SK-N-SH (cell line): ENCODE data around the gene UBE3C. TPM values are rescaled to one million over a fixed set of nuclear protein-coding genes. Genes with fewer than 3 reads are reported as not detected.
"Not testable (repeated sequence)": the region's sequence is repeated elsewhere in the genome, so short reads cannot be mapped to it uniquely, and the experiment has no call there.

Source experiments
- CTCF ChIA-PET: fragments of 300-600, 350-600 bp; formaldehyde crosslinking; extraction: SDS; loops from one replicate; lab custom pipeline; 2021; lab: Yijun Ruan, JAX
- POLR2A ChIA-PET: fragments of 350-600 bp; sonication (Branson Sonifier 250); formaldehyde crosslinking; extraction: SDS; loops from one replicate; lab custom pipeline; 2020; ENCODE audit warnings: antibody characterized with exemption, inconsistent platforms; lab: Yijun Ruan, JAX
- DNase-seq: peaks from one replicate; pipeline ENCODE4 v3.0.0; 2012
- H2AFZ ChIP-seq: fragments of 200-600 bp; sonication (generic); 2 replicates; pipeline ENCODE4 v1.8.1; 2016; ENCODE audit warnings: antibody characterized with exemption, mild to moderate bottlenecking, low read depth
- H3F3A ChIP-seq: fragments of 200-600 bp; sonication (generic); replicated peaks from 2 replicates; pipeline ENCODE3; 2016; ENCODE audit warnings: antibody characterized with exemption, mild to moderate bottlenecking; ENCODE audit not compliant: insufficient read depth
- H3K27ac ChIP-seq, 2 experiments: fragments of 200-500 bp in 1 of 2; fragments of 200-600 bp in 1 of 2; sonication (Bioruptor generic) in 1 of 2; sonication (generic), shearing (Covaris generic) in 1 of 2; 2 replicates each; pipeline versions ENCODE4 v1.5.1 to v1.6.1; 2014 to 2016; ENCODE audit warnings: low read depth in 2 of 2, inconsistent platforms in 1 of 2, low read length in 1 of 2, mild to moderate bottlenecking in 1 of 2, mixed read lengths in 1 of 2
- H3K27me3 ChIP-seq: fragments of 200-600 bp; sonication (generic), shearing (Covaris generic); 2 replicates; pipeline ENCODE4 v1.6.1; 2016; ENCODE audit warnings: mixed run types; ENCODE audit not compliant: insufficient read depth
- H3K36me3 ChIP-seq, 2 experiments: fragments of 200-500 bp in 1 of 2; fragments of 200-600 bp in 1 of 2; sonication (Bioruptor generic) in 1 of 2; sonication (generic) in 1 of 2; replicated peaks in 1 of 2; 2 replicates each; pipeline versions ENCODE3 to v1.5.1; 2014 to 2016; ENCODE audit warnings: low read length in 1 of 2, mild to moderate bottlenecking in 1 of 2; ENCODE audit not compliant: insufficient read depth in 2 of 2, control insufficient read depth in 1 of 2
- H3K4me1 ChIP-seq, 2 experiments: fragments of 200-500 bp in 1 of 2; fragments of 200-600 bp in 1 of 2; sonication (Bioruptor generic) in 1 of 2; sonication (generic), shearing (Covaris generic) in 1 of 2; 2 replicates each; pipeline versions ENCODE4 v1.5.1 to v1.6.1; 2014 to 2016; ENCODE audit warnings: low read depth in 1 of 2, low read length in 1 of 2, mixed run types in 1 of 2; ENCODE audit not compliant: insufficient read depth in 2 of 2, control insufficient read depth in 1 of 2
- H3K4me2 ChIP-seq: fragments of 200-600 bp; sonication (generic), shearing (Covaris generic); 2 replicates; pipeline ENCODE4 v1.6.1; 2017; ENCODE audit warnings: mixed run types
- H3K4me3 ChIP-seq, 2 experiments: fragments of 200-500 bp in 1 of 2; fragments of 200-600 bp in 1 of 2; sonication (Bioruptor generic) in 1 of 2; sonication (generic), shearing (Covaris generic) in 1 of 2; 2 replicates each; pipeline versions ENCODE4 v1.5.1 to v1.8.1; 2014 to 2016; ENCODE audit warnings: low read depth in 2 of 2, inconsistent platforms in 1 of 2, low read length in 1 of 2, mild to moderate bottlenecking in 1 of 2, mixed read lengths in 1 of 2, moderate library complexity in 1 of 2
- H3K79me2 ChIP-seq: fragments of 200-600 bp; sonication (generic); 2 replicates; pipeline ENCODE4 v1.8.1; 2017; ENCODE audit warnings: mild to moderate bottlenecking; ENCODE audit not compliant: insufficient read depth
- H3K9ac ChIP-seq: fragments of 200-600 bp; sonication (generic); 2 replicates; pipeline ENCODE4 v1.6.1; 2017; ENCODE audit warnings: mixed run types
- H3K9me2 ChIP-seq: fragments of 200-600 bp; sonication (generic); 2 replicates; pipeline ENCODE4 v1.6.1; 2017; ENCODE audit warnings: mixed run types
- H3K9me3 ChIP-seq: fragments of 200-600 bp; sonication (generic); 2 replicates; pipeline ENCODE4 v1.6.1; 2017; ENCODE audit warnings: mixed run types, mild to moderate bottlenecking, moderate library complexity
- H4K20me1 ChIP-seq: fragments of 200-600 bp; sonication (generic); 2 replicates; pipeline ENCODE4 v1.6.1; 2017; ENCODE audit warnings: mild to moderate bottlenecking, mixed run types; ENCODE audit not compliant: insufficient read depth
- CHD2 ChIP-seq: fragments of 150-350 bp; IDR thresholded peaks from 2 replicates; pipeline ENCODE4 v1.6.1; 2018; ENCODE audit warnings: low read length; ENCODE audit not compliant: partially characterized antibody
- CTCF ChIP-seq: fragments of 200-600 bp; sonication (generic); IDR thresholded peaks from 2 replicates; pipeline ENCODE4 v1.6.1; 2017; ENCODE audit warnings: antibody characterized with exemption, mild to moderate bottlenecking, moderate library complexity
- ELF1 ChIP-seq: IDR thresholded peaks from 2 replicates; pipeline ENCODE4 v1.4.0; 2012
- EP300 ChIP-seq, 2 experiments: IDR thresholded peaks; 2 replicates each; pipeline versions ENCODE4 v1.4.0 to v1.6.1; 2012; ENCODE audit warnings: borderline replicate concordance in 1 of 2, low read depth in 1 of 2, low read length in 1 of 2
- FOSL2 ChIP-seq: IDR thresholded peaks from 2 replicates; pipeline ENCODE4 v1.4.0; 2012; ENCODE audit warnings: low read depth, mild to moderate bottlenecking, moderate library complexity, borderline replicate concordance
- GABPA ChIP-seq: IDR thresholded peaks from 2 replicates; pipeline ENCODE4 v1.4.0; 2012; ENCODE audit warnings: low read depth, mild to moderate bottlenecking
- JUND ChIP-seq: IDR thresholded peaks from 2 replicates; pipeline ENCODE4 v1.4.0; 2012
- MEF2A ChIP-seq: IDR thresholded peaks from 2 replicates; pipeline ENCODE4 v1.4.0; 2012; ENCODE audit warnings: low read depth, borderline replicate concordance
- MXI1 ChIP-seq: IDR thresholded peaks from 2 replicates; pipeline ENCODE4 v1.6.1; 2012; ENCODE audit warnings: mild to moderate bottlenecking, low read depth, low read length, improper control_type of control experiment
- NFIC ChIP-seq: IDR thresholded peaks from 2 replicates; pipeline ENCODE4 v1.4.0; 2012; ENCODE audit warnings: borderline replicate concordance
- NRF1 ChIP-seq: IDR thresholded peaks from 2 replicates; pipeline ENCODE4 v1.6.1; 2012; ENCODE audit warnings: low read depth, mild to moderate bottlenecking, low read length
- RAD21 ChIP-seq: IDR thresholded peaks from 2 replicates; pipeline ENCODE4 v1.6.1; 2012; ENCODE audit warnings: mild to moderate bottlenecking, low read length
- RCOR1 ChIP-seq: fragments of 150-350 bp; IDR thresholded peaks from 2 replicates; pipeline ENCODE4 v1.6.1; 2017; ENCODE audit warnings: antibody characterized with exemption, low read length
- RFX5 ChIP-seq: IDR thresholded peaks from 2 replicates; pipeline ENCODE4 v1.6.1; 2012; ENCODE audit warnings: mild to moderate bottlenecking, improper control_type of control experiment, low read length
- SMC3 ChIP-seq: IDR thresholded peaks from 2 replicates; pipeline ENCODE4 v1.6.1; 2012; ENCODE audit warnings: low read depth, low read length, improper control_type of control experiment
- TAF1 ChIP-seq: IDR thresholded peaks from 2 replicates; pipeline ENCODE4 v1.6.1; 2012; ENCODE audit warnings: low read depth, mild to moderate bottlenecking, low read length, moderate library complexity, borderline replicate concordance
- TEAD4 ChIP-seq: IDR thresholded peaks from 2 replicates; pipeline ENCODE4 v1.4.0; 2012; ENCODE audit warnings: mild to moderate bottlenecking, borderline replicate concordance; ENCODE audit not compliant: insufficient read depth
- USF1 ChIP-seq: IDR thresholded peaks from 2 replicates; pipeline ENCODE4 v1.4.0; 2012; ENCODE audit warnings: low read depth, borderline replicate concordance
- USF2 ChIP-seq: fragments of 150-350 bp; IDR thresholded peaks from 2 replicates; pipeline ENCODE4 v1.6.1; 2017; ENCODE audit warnings: antibody characterized with exemption, low read length, low read depth, borderline replicate concordance
- WGBS: methylation state at CpG from one replicate; pipeline ENCODE4 v1.1.6; 2017; ENCODE audit warnings: low lambda C conversion rate; 5-methylcytosine and 5-hydroxymethylcytosine counted together
- polyA plus RNA-seq, 3 experiments: library from polyadenylated mRNA; depleted of rRNA; stranded (reverse); fragments of >200 nt; gene quantifications; 2 replicates each; pipeline ENCODE4 v1.2.3, GENCODE V29; 2012
- TF ChIP-seq, protein P1 (sequence below): IDR thresholded peaks from 2 replicates; pipeline ENCODE4 v1.4.0; 2012; ENCODE audit warnings: low read depth

UBE3C gene
- polyA plus RNA-seq, 1 of the 3 experiments (the other 2 are of a cell fraction) = 48.4 TPM

- POLR2A ChIA-PET = no interaction called here
These were observed 112.0 kb downstream of the UBE3C start for GRCh38 chr7:157250605-157251228.

DNA sequence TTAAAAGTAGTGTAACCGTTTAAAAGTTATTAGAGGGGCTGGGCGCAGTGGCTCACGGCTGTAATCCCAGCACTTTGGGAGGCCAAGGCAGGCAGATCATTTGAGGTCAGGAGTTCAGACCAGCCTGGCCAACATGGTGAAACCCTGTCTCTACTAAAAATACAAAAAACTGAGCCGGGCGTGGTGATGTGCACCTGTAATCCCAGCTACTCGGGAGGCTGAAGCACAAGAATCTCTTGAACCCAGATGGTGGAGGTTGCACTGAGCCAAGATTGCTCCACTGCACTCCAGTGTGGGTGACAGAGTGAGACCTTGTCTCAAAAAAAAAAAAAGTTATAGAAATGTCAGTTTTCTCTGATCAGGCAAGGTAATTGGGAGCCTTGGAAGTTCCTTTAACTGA is 113.1 kb downstream of the UBE3C start:
- POLR2A ChIA-PET, H3K27ac ChIP-seq, H3K27me3 ChIP-seq, H3K9ac ChIP-seq, H3K4me3 ChIP-seq, H3F3A ChIP-seq, H3K9me2 ChIP-seq, H2AFZ ChIP-seq, DNase-seq, H3K4me2 ChIP-seq, H3K4me1 ChIP-seq, H3K79me2 ChIP-seq, H4K20me1 ChIP-seq, H3K9me3 ChIP-seq: not testable (repeated sequence)
- 95% methylated on average over 6 of the region's 6 CpGs for WGBS
- peaks cover 62 to 63% of the 10 kb centered on the region in 2 experiments for H3K36me3 ChIP-seq
- CTCF ChIA-PET = interaction anchor here (0.6 to 5.7 kb wide), 10 partner anchors 15 to 1927 kb away, joined by 3 to 160 read pairs (median 4); no protein-coding TSS in a partner anchor

More at GRCh38 chr7:157250605-157251228, 112.0 kb downstream of the UBE3C start:
- no peaks in the 10 kb centered on the region for H3K79me2 ChIP-seq
- no peaks in the 10 kb centered on the region; a peak in 2 of 4 replicates for H3K4me1 ChIP-seq
- no peaks in the 10 kb centered on the region for H3K9me3 ChIP-seq
- H3K4me2 ChIP-seq = no peak overlapping the region
- CTCF ChIA-PET = interaction anchor here (0.6 to 5.7 kb wide), 34 partner anchors 9 to 1548 kb away, joined by 3 to 160 read pairs (median 4); no protein-coding TSS in a partner anchor
- peaks cover 10% of the 10 kb centered on the region for H3F3A ChIP-seq
- WGBS = 44% methylated on average over 9 of the region's 9 CpGs
- peaks cover 55% of the 10 kb centered on the region in 2 experiments for H3K36me3 ChIP-seq
- H4K20me1 ChIP-seq = no peaks in the 10 kb centered on the region
- TF ChIP-seq NRF1 (no peak), CHD2 (peak; percentile 21), CTCF (peak; percentile 99), FOSL2 (no peak), TEAD4 (no peak), RFX5 (peak; percentile 58; the same call in 1 of the 2 replicates), TAF1 (no peak), NFIC (no peak), SMC3 (peak; percentile 71), USF2 (no peak), ELF1 (no peak), JUND (no peak), MEF2A (no peak), GABPA (no peak), USF1 (no peak), RAD21 (peak; percentile 68), EP300 (IDR thresholded peaks at IDR 0.05; ENCODE audit: borderline replicate concordance in 1 of 2, low read depth in 1 of 2, low read length in 1 of 2) (no peak), RCOR1 (0 out of 2 replicates have a peak, but pooled peaks have one; percentile 14), MXI1 (0 out of 2 replicates have a peak, but pooled peaks have one; percentile 35)
- TF ChIP-seq, protein P1, sequence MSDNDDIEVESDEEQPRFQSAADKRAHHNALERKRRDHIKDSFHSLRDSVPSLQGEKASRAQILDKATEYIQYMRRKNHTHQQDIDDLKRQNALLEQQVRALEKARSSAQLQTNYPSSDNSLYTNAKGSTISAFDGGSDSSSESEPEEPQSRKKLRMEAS = no peak
- H3K9ac ChIP-seq = no peak overlapping the region
- H3K9me2 ChIP-seq = no peaks in the 10 kb centered on the region
- H3K4me3 ChIP-seq = no peak overlapping the region
- H3K27me3 ChIP-seq = no peaks in the 10 kb centered on the region
- DNase-seq = peak; percentile 78
- H2AFZ ChIP-seq = no peak overlapping the region
- H3K27ac ChIP-seq = no peak overlapping the region
